NCI-H1105 treated with DMSO at 0.1 percent for 48 hours (cell line): ENCODE results near the gene SOX8.

Source experiments
- DNase-seq: peaks from one replicate; lab custom pipeline; 2025; lab: John Stamatoyannopoulos, UW

SOX8 gene

DNA sequence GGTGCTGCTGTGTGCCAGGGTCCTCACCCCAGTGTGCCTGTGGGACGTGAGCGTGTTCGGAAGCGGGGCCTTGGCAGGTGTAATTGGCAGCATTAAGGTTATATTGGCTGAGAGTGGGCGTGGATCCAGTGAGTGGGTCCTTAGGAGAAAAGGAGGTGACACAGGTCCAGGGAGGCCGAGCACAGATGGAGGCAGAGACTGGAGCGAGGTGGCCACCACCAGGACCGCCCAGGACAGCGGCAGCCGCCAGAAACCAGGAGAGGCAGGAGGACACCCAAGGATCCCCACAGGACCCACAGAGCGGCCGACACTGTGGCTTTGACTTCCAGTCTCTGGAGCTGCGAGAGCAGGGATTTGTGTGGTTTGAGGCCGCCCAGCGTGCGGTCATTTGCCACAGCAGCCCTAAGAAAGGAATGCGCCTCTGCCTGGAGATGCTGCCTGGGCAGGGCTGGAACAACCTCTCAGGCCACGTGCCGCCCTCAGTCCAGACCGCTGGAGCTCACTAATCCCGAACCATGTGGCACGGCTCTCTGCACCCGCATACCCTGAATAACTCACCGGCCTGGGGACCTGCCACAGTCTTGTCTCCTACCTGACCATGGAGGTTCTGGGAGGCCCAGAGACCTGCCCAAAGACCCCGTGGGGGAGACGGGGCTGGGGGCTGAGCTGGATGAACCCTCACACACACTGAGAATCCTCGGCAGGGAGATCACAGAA is 45.4 kb downstream of the SOX8 start:
- DNase-seq: no peak

GRCh38 chr16:1027501-1027815 is 45.9 kb downstream of the SOX8 start:
- no peak for DNase-seq

- DNase-seq: no peak
These were observed 46.5 kb downstream of the SOX8 start for GRCh38 chr16:1028056-1028455.

- no peak for DNase-seq
These were observed 47.1 kb downstream of the SOX8 start for GRCh38 chr16:1028524-1029258.

GRCh38 chr16:1029259-1029545 is 47.6 kb downstream of the SOX8 start:
- DNase-seq: no peak

DNA sequence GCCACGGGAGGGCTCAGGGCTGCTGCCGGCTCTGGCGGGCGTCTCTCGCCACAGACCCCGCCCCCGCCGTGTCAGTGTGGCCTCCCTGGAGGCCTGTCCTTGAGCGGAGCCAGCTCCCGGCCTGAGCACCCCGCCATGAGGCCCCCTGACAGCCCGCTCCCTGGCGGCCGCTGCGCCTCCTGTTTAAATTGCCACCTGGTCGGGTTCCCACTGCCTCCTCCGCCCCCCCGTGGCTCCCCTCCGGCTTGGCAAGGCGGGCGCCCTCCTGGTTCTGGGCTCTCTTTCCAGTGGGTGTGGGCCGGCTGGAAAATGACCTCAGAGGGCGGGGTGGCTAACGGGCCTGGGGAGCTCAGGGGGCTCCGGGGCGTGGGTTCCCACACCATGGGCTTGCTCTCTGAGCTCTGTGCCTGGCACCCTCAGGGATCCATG is 48.9 kb downstream of the SOX8 start:
- no peak for DNase-seq

DNA sequence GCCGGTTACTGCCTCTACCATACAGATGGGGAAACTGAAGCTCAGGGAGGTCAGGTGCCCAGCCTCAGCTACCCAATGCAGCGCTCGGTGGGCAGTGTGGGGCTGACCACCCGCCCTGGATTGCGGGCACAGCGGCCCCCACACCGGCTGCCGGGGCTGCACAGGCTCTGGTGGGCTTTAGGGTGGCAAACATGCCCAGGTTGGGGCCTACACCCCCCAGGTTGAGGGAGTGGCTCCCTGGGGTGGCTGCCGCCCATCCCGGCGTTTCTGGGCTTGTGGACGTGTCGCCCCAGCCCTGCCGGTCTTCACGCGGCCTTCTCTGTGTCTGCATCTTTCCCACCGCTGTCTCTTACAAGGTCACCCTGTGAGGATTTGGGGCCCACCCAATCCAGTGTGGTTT is 50.1 kb downstream of the SOX8 start:
- DNase-seq: no peak

- no peak for DNase-seq
These were observed 51.0 kb downstream of the SOX8 start for GRCh38 chr16:1032607-1033006.

- no peak for DNase-seq
These were observed 51.6 kb downstream of the SOX8 start for GRCh38 chr16:1033128-1033679.

GRCh38 chr16:1034230-1035065 is 52.9 kb downstream of the SOX8 start:
- DNase-seq: no peak

DNA sequence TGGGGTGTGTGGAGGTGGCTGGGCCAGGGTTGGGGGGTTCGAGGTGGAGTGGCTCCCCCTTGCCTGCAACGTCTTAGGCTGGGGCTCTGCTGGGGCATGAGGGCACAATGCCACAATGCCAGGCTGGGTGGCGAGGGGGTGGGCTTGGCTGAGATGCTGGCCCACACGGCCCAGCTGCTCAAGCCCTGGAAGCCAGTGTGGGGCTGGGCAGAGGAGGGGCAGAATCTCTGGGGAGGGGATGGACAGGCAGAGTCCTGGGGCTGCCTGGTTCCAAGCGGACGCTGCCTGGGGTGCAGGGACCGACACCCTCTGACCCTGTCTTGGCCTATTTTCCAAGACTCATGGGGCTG is 53.5 kb downstream of the SOX8 start:
- no peak for DNase-seq

GRCh38 chr16:1036166-1036565 is 54.6 kb downstream of the SOX8 start:
- DNase-seq: no peak
